OCI-LY7 (cell line): ENCODE data around the gene XPR1. TPM values are rescaled to one million over a fixed set of nuclear protein-coding genes. Genes with fewer than 3 reads are reported as not detected.

ENCODE experiments used
- BruUV-seq: library from RNA; stranded (reverse); fragments of 400-500 nt; replicated peaks from 2 replicates; lab custom pipeline; 2021; lab: Mats Ljungman, UMichigan
- CTCF ChIA-PET: fragments of 300-600 bp; sonication (Branson Sonifier 250); formaldehyde crosslinking; loops from one replicate; lab custom pipeline; 2022; ENCODE audit warnings: antibody characterized with exemption; ENCODE audit not compliant: unreplicated experiment; lab: Charles Lee
- POLR2A ChIA-PET: fragments of 300-600 bp; sonication (Branson Sonifier 250); formaldehyde crosslinking; loops from one replicate; lab custom pipeline; 2022; ENCODE audit warnings: antibody characterized with exemption; lab: Charles Lee
- DNase-seq: peaks from one replicate; pipeline ENCODE4 v3.0.0-alpha.2; 2015; ENCODE audit warnings: low spot score
- H2AFZ ChIP-seq: fragments of 200-600 bp; sonication (generic), shearing (Covaris generic); 2 replicates; pipeline ENCODE4 v1.6.1; 2014; ENCODE audit warnings: mild to moderate bottlenecking, antibody characterized with exemption, low read length, moderate library complexity
- H3K27ac ChIP-seq: fragments of 200-600 bp; sonication (generic); 2 replicates; pipeline ENCODE4 v1.5.1; 2014; ENCODE audit warnings: mixed run types, low read depth, mild to moderate bottlenecking, moderate library complexity, low read length, inconsistent platforms; ENCODE audit not compliant: poor library complexity, severe bottlenecking
- H3K36me3 ChIP-seq: fragments of 200-600 bp; sonication (generic); 2 replicates; pipeline ENCODE4 v1.6.1; 2014; ENCODE audit warnings: mild to moderate bottlenecking, antibody characterized with exemption, low read length, moderate library complexity, mixed read lengths; ENCODE audit not compliant: insufficient read depth
- H3K4me1 ChIP-seq: fragments of 200-600 bp; sonication (generic); 2 replicates; pipeline ENCODE4 v1.5.1; 2014; ENCODE audit warnings: mild to moderate bottlenecking, low read length; ENCODE audit not compliant: insufficient read depth, poor library complexity, severe bottlenecking
- H3K4me2 ChIP-seq: fragments of 200-600 bp; sonication (generic); 2 replicates; pipeline ENCODE4 v1.6.1; 2014; ENCODE audit warnings: mild to moderate bottlenecking, low read length
- H3K4me3 ChIP-seq: fragments of 200-600 bp; sonication (generic); 2 replicates; pipeline ENCODE4 v1.5.1; 2014; ENCODE audit warnings: mild to moderate bottlenecking, low read depth, low read length; ENCODE audit not compliant: poor library complexity, severe bottlenecking
- H3K79me2 ChIP-seq: fragments of 200-600 bp; sonication (generic); 2 replicates; pipeline ENCODE4 v1.6.1; 2016; ENCODE audit warnings: low read depth, mild to moderate bottlenecking, low read length, moderate library complexity, mixed read lengths; ENCODE audit not compliant: insufficient read depth
- H3K9me2 ChIP-seq: fragments of 200-600 bp; sonication (generic); 2 replicates; pipeline ENCODE4 v1.6.1; 2016; ENCODE audit warnings: mild to moderate bottlenecking, low read length, mixed read lengths; ENCODE audit not compliant: insufficient read depth
- H3K9me3 ChIP-seq: fragments of 200-600 bp; sonication (generic); 2 replicates; pipeline ENCODE4 v1.6.1; 2014; ENCODE audit warnings: mild to moderate bottlenecking, mixed run types, low read length, mixed read lengths
- H4K20me1 ChIP-seq: fragments of 200-600 bp; sonication (generic); 2 replicates; pipeline ENCODE4 v1.6.1; 2014; ENCODE audit warnings: mild to moderate bottlenecking, antibody characterized with exemption, low read length, moderate library complexity, mixed read lengths; ENCODE audit not compliant: insufficient read depth
- EZH2phosphoT487 ChIP-seq: fragments of 200-600 bp; sonication (generic); IDR thresholded peaks from 2 replicates; pipeline ENCODE4 v1.6.1; 2018; ENCODE audit warnings: low read depth, borderline replicate concordance, mild to moderate bottlenecking, mixed run types, antibody characterized with exemption, low read length, moderate library complexity, mixed read lengths
- intact Hi-C: fragments of 100-400 bp; cut with micrococcal nuclease; formaldehyde crosslinking; loops from one replicate; pipeline ENCODE4 v1.10.0; 2022; ENCODE audit not compliant: unreplicated experiment
- total RNA-seq, 2 experiments: library from RNA; depleted of rRNA in 1 of 2; stranded (reverse); fragments of >200 nt in 1 of 2; shearing (Covaris generic) in 1 of 2; gene quantifications; 2 replicates each; pipeline ENCODE4 v1.2.3, GENCODE V29; 2014 to 2022
- TF ChIP-seq, protein P1 (sequence below): fragments of 200-600 bp; sonication (generic); conservative IDR thresholded peaks from 2 replicates; pipeline ENCODE4 v1.5.1; 2014; ENCODE audit warnings: mild to moderate bottlenecking, antibody characterized with exemption, low read length, moderate library complexity, mixed read lengths

XPR1 gene
- total RNA-seq, 2 experiments from 2014 or later: 8.6 to 17.2 TPM

DNA sequence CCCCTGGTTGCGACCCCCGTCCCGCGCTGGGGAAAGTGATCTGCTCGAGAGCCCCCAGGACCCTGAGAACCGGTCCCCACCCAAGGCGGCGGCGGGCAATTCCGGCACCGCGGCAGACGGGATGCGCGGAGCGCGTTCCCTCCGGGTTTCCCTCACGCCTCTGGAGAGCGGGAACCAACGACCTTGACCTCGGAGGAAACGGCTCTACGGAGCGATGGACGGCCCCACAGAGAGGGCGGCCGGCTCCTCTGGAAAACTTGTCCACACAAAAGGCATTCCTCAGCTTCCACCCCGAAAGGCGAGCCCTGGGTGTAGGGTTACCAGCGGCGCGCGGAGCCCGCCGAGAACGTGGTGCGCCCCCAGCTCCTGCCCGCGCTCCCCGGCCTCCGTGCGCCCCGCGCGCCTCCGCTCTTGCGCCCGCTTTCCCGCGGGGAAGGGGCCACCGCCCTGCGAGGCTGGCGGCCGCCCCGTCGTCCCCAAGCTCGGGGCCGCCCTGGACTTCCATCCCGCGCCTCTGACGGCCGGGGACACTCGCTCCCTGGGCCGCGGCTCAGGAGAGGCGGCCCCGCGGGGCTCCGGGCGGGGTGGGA is 280.5 kb downstream of the XPR1 start:
- Histone ChIP-seq H4K20me1 (no peaks in the 10 kb centered on the region), H3K4me3 (no peak overlapping the region), H3K79me2 (no peaks in the 10 kb centered on the region), H3K9me3 (no peaks in the 10 kb centered on the region), H3K27ac (no peak overlapping the region), H3K4me1 (no peaks in the 10 kb centered on the region), H3K4me2 (no peak overlapping the region), H2AFZ (no peak overlapping the region), H3K9me2 (no peaks in the 10 kb centered on the region), H3K36me3 (no peaks in the 10 kb centered on the region)
- BruUV-seq: no TSS peak
- intact Hi-C loops: no loop called here
- no peak for TF ChIP-seq EZH2phosphoT487
- TF ChIP-seq, protein P1, sequence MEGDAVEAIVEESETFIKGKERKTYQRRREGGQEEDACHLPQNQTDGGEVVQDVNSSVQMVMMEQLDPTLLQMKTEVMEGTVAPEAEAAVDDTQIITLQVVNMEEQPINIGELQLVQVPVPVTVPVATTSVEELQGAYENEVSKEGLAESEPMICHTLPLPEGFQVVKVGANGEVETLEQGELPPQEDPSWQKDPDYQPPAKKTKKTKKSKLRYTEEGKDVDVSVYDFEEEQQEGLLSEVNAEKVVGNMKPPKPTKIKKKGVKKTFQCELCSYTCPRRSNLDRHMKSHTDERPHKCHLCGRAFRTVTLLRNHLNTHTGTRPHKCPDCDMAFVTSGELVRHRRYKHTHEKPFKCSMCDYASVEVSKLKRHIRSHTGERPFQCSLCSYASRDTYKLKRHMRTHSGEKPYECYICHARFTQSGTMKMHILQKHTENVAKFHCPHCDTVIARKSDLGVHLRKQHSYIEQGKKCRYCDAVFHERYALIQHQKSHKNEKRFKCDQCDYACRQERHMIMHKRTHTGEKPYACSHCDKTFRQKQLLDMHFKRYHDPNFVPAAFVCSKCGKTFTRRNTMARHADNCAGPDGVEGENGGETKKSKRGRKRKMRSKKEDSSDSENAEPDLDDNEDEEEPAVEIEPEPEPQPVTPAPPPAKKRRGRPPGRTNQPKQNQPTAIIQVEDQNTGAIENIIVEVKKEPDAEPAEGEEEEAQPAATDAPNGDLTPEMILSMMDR: no peak
- ChIA-PET POLR2A (interaction anchor here (0.5 kb wide), 1 partner anchor 304 kb away, joined by 3 read pairs; no protein-coding TSS in a partner anchor), CTCF (interaction anchor here (0.6 kb wide), 1 partner anchor 1003 kb away, joined by 3 read pairs; no protein-coding TSS in a partner anchor)
- DNase-seq: no peak

DNA sequence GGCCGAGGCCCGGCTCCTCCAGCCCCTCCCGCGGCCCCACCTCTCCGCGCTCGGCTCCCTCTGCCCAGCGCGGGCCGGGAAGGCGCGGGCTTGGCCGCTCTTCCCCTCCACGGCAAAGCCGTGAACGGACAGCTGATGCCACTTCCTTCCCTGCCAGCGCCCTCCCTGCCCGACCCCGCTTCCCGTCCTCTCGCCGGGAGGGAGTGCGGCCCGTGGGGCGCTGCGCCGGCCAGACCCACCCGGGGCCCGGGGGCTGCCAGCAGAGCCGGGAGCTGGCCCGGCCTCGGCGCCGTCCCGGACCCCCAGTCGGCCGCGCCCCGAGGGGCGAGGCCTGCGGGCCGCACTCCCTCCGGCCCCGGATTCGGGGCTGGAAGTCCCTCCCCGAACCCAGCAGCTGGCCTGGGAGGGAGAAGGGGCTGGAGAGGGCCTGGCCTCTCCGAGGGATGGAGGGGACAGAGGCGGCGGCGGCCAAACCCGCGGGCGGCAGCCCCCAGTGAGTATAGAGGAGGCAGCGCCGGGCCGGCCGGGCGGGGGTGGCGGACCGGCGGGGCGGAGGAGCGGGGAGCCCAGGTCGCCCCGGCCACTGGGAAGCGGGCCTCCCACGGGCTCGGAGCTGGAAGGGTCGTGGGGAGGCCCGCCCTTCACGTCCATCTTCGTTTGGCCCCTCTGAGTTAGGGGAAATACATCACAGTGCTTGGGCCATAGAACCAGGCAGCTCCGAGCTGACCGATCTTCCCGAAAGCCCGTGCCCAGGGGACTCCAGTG is 281.2 kb downstream of the XPR1 start, which contains the start of gene KIAA1614:
Gene KIAA1614 (plus strand): TSS at position 97 of the 765 bp plus-strand sequence. CDS start 347 bp downstream, at position 444.
- H3K9me2 ChIP-seq: no peaks in the 10 kb centered on the region
- H3K4me2 ChIP-seq: no peak within 1 kb of the TSS
- H3K4me3 ChIP-seq: no peak within 1 kb of the TSS
- CTCF ChIA-PET: no interaction called here
- TF ChIP-seq, protein P1: no peak
- TF ChIP-seq EZH2phosphoT487: no peak
- no peak within 1 kb of the TSS for H2AFZ ChIP-seq
- H3K27ac ChIP-seq: no peak within 1 kb of the TSS
- H3K79me2 ChIP-seq: no peaks in the 10 kb centered on the region
- POLR2A ChIA-PET: no interaction called here
- DNase-seq: no peak
- intact Hi-C loops: no loop called here
- no peaks in the 10 kb centered on the region for H3K4me1 ChIP-seq
- H3K9me3 ChIP-seq: no peaks in the 10 kb centered on the region
- H3K36me3 ChIP-seq: no peaks in the 10 kb centered on the region
- no peaks in the 10 kb centered on the region for H4K20me1 ChIP-seq
- no TSS peak for BruUV-seq
